HepG2 (cell line): ENCODE measurements around the gene PSMB10. TPM values are rescaled to one million over a fixed set of nuclear protein-coding genes. Genes with fewer than 3 reads are reported as not detected.
A peak's percentile ranks its signal among the peaks of the same experiment; 100 is the strongest.

Experiments
- BHLHE40 ChIP-seq: IDR thresholded peaks from 2 replicates; pipeline ENCODE4 v1.6.1; 2011; ENCODE audit warnings: low read length, improper control_type of control experiment
- BRD4 ChIP-seq: sonication (generic); formaldehyde crosslinking; IDR thresholded peaks from 2 replicates; pipeline ENCODE4 v1.4.0; 2020; ENCODE audit warnings: missing genetic modification reagents
- DR1 ChIP-seq: sonication (generic); formaldehyde crosslinking; IDR thresholded peaks from 2 replicates; pipeline ENCODE4 v1.8.0; 2021; ENCODE audit warnings: mild to moderate bottlenecking, missing genetic modification reagents, inconsistent platforms
- EZH2 ChIP-seq: conservative IDR thresholded peaks from 2 replicates; pipeline ENCODE4 v1.6.1; 2012; ENCODE audit warnings: mild to moderate bottlenecking, low read depth, low read length, moderate library complexity
- FOXM1 ChIP-seq: sonication (generic); formaldehyde crosslinking; IDR thresholded peaks from 2 replicates; pipeline ENCODE4 v1.5.0; 2020; ENCODE audit warnings: missing genetic modification reagents
- HNRNPUL1 ChIP-seq: fragments of 200-400 bp; formaldehyde crosslinking; IDR thresholded peaks from 2 replicates; pipeline ENCODE4 v1.6.1; 2017; ENCODE audit warnings: low read depth, mild to moderate bottlenecking, low read length, moderate library complexity
- KDM6A ChIP-seq: IDR thresholded peaks from 2 replicates; pipeline ENCODE4 v1.6.1; 2016; ENCODE audit warnings: low read depth
- TAF15 ChIP-seq: fragments of 200-400 bp; formaldehyde crosslinking; IDR thresholded peaks from one replicate; pipeline ENCODE4 v1.6.1; 2018; ENCODE audit warnings: mild to moderate bottlenecking, low read depth, low read length; ENCODE audit not compliant: poor library complexity, severe bottlenecking
- TGIF2 ChIP-seq: IDR thresholded peaks from 2 replicates; pipeline ENCODE4 v1.6.1; 2016; ENCODE audit warnings: control low read depth, missing compliant biosample characterization
- THYN1 ChIP-seq: sonication (generic); formaldehyde crosslinking; IDR thresholded peaks from 2 replicates; pipeline ENCODE4 v1.8.1; 2023; ENCODE audit warnings: low read depth, mild to moderate bottlenecking, moderate library complexity, missing genetic modification reagents, borderline replicate concordance
- ZBTB49 ChIP-seq: sonication (generic); formaldehyde crosslinking; IDR thresholded peaks from 2 replicates; pipeline ENCODE4 v1.4.0; 2020; ENCODE audit warnings: missing genetic modification reagents, borderline replicate concordance
- ZBTB7A ChIP-seq: sonication (generic); formaldehyde crosslinking; IDR thresholded peaks from 2 replicates; pipeline ENCODE4 v1.8.0; 2022; ENCODE audit warnings: mild to moderate bottlenecking, missing genetic modification reagents
- ZBTB8A ChIP-seq: sonication (generic); formaldehyde crosslinking; IDR thresholded peaks from 2 replicates; pipeline ENCODE4 v1.4.0; 2020; ENCODE audit warnings: mild to moderate bottlenecking, low read depth, missing genetic modification reagents, borderline replicate concordance
- ZEB1 ChIP-seq: IDR thresholded peaks from 2 replicates; pipeline ENCODE4 v1.6.1; 2012; ENCODE audit warnings: mild to moderate bottlenecking, low read depth, inconsistent platforms; ENCODE audit not compliant: insufficient replicate concordance
- ZNF232 ChIP-seq: sonication (generic); formaldehyde crosslinking; IDR thresholded peaks from 2 replicates; pipeline ENCODE4 v1.4.0; 2020; ENCODE audit warnings: missing genetic modification reagents, borderline replicate concordance
- ZNF235 ChIP-seq: sonication (generic); formaldehyde crosslinking; IDR thresholded peaks from 2 replicates; pipeline ENCODE4 v1.8.1; 2023; ENCODE audit warnings: mild to moderate bottlenecking, missing genetic modification reagents, borderline replicate concordance
- ZNF335 ChIP-seq: sonication (generic); formaldehyde crosslinking; IDR thresholded peaks from 2 replicates; pipeline ENCODE4 v1.4.0; 2020; ENCODE audit warnings: missing genetic modification reagents
- ZNF451 ChIP-seq: sonication (generic); formaldehyde crosslinking; IDR thresholded peaks from 2 replicates; pipeline ENCODE4 v1.5.0; 2020; ENCODE audit warnings: mild to moderate bottlenecking, missing genetic modification reagents
- ZNF510 ChIP-seq: sonication (generic); formaldehyde crosslinking; IDR thresholded peaks from 2 replicates; pipeline ENCODE4 v1.4.0; 2020; ENCODE audit warnings: low read depth, mild to moderate bottlenecking, missing genetic modification reagents
- ZNF563 ChIP-seq: sonication (generic); formaldehyde crosslinking; IDR thresholded peaks from 2 replicates; pipeline ENCODE4 v1.8.0; 2022; ENCODE audit warnings: mild to moderate bottlenecking, moderate library complexity, missing genetic modification reagents
- ZNF567 ChIP-seq: sonication (generic); formaldehyde crosslinking; IDR thresholded peaks from 2 replicates; pipeline ENCODE4 v1.8.1; 2023; ENCODE audit warnings: mild to moderate bottlenecking, missing genetic modification reagents, borderline replicate concordance
- ZNF580 ChIP-seq: IDR thresholded peaks from 2 replicates; pipeline ENCODE4 v1.6.1; 2016; ENCODE audit warnings: low read depth, borderline replicate concordance
- ZNF720 ChIP-seq: sonication (generic); formaldehyde crosslinking; IDR thresholded peaks from 2 replicates; pipeline ENCODE4 v1.4.0; 2020; ENCODE audit warnings: missing genetic modification reagents
- polyA plus RNA-seq, 8 experiments: library from polyadenylated mRNA; depleted of rRNA in 3 of 8; stranded (reverse) in 7 of 8; unstranded in 1 of 8; fragments of >200 nt; fragmentation: Illumina TruSeq in 4 of 8; extraction: Trizol in 4 of 8; gene quantifications; 2 replicates each; pipeline versions ENCODE4 v1.2.1 to v1.2.3, GENCODE V29; 2011 to 2016; ENCODE audit warnings: low read depth in 4 of 8, missing spikeins in 1 of 8, mixed read lengths in 1 of 8; ENCODE audit not compliant: insufficient read depth in 1 of 8
- total RNA-seq, 5 experiments: library from RNA; depleted of rRNA; stranded (reverse); fragments of >200 nt; fragmentation: Illumina TruSeq; extraction: Trizol; gene quantifications; 2 replicates each; pipeline ENCODE4 v1.2.3, GENCODE V29; 2016; ENCODE audit warnings: low read depth in 1 of 5
- TF ChIP-seq, protein P1 (sequence below): sonication (generic); formaldehyde crosslinking; IDR thresholded peaks from 2 replicates; pipeline ENCODE4 v1.8.1; 2022; ENCODE audit warnings: mild to moderate bottlenecking, missing genetic modification reagents
- TF ChIP-seq, protein P2 (sequence below): sonication (generic); formaldehyde crosslinking; IDR thresholded peaks from 2 replicates; pipeline ENCODE4 v1.5.1; 2020; ENCODE audit warnings: missing genetic modification reagents, mild to moderate bottlenecking, borderline replicate concordance

The PSMB10 gene
- total and polyA plus RNA-seq, 2 of the 13 experiments (the other 11 are each of a cell fraction or from before 2014, with no cell fraction given), result 12.7 to 65.9 TPM

- TF ChIP-seq ZBTB49 (CRISPR knock-in tag) (no peak), THYN1 (CRISPR knock-in tag) (peak; percentile 55; the same call in 1 of the 2 replicates), ZNF720 (no peak), ZBTB7A (CRISPR knock-in tag) (no peak; the same call in 1 of the 2 replicates), ZBTB8A (CRISPR knock-in tag) (no peak), TGIF2 (CRISPR knock-in tag) (peak; percentile 17; the same call in 1 of the 2 replicates), ZNF335 (CRISPR knock-in tag) (no peak; the same call in 1 of the 2 replicates), ZNF235 (CRISPR knock-in tag) (no peak; the same call in 1 of the 2 replicates), DR1 (no peak), ZNF567 (CRISPR knock-in tag) (no peak), BHLHE40 (no peak), ZNF510 (CRISPR knock-in tag) (peak; percentile 53; the same call in 1 of the 2 replicates), KDM6A (no peak; the same call in 1 of the 2 replicates), BRD4 (peak; percentile 62; the same call in 1 of the 2 replicates), ZNF232 (0 out of 2 replicates have a peak, but pooled peaks have one; percentile 73), ZNF580 (CRISPR knock-in tag) (no peak), ZEB1 (no peak), TAF15 (peak; percentile 44), HNRNPUL1 (no peak), ZNF563 (CRISPR knock-in tag) (0 out of 2 replicates have a peak, but pooled peaks have one; percentile 5), FOXM1 (CRISPR knock-in tag) (no peak), ZNF451 (CRISPR knock-in tag) (no peak), EZH2 (no peak)
- TF ChIP-seq, protein P1, sequence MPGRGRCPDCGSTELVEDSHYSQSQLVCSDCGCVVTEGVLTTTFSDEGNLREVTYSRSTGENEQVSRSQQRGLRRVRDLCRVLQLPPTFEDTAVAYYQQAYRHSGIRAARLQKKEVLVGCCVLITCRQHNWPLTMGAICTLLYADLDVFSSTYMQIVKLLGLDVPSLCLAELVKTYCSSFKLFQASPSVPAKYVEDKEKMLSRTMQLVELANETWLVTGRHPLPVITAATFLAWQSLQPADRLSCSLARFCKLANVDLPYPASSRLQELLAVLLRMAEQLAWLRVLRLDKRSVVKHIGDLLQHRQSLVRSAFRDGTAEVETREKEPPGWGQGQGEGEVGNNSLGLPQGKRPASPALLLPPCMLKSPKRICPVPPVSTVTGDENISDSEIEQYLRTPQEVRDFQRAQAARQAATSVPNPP (CRISPR knock-in tag), result no peak
- TF ChIP-seq, protein P2, sequence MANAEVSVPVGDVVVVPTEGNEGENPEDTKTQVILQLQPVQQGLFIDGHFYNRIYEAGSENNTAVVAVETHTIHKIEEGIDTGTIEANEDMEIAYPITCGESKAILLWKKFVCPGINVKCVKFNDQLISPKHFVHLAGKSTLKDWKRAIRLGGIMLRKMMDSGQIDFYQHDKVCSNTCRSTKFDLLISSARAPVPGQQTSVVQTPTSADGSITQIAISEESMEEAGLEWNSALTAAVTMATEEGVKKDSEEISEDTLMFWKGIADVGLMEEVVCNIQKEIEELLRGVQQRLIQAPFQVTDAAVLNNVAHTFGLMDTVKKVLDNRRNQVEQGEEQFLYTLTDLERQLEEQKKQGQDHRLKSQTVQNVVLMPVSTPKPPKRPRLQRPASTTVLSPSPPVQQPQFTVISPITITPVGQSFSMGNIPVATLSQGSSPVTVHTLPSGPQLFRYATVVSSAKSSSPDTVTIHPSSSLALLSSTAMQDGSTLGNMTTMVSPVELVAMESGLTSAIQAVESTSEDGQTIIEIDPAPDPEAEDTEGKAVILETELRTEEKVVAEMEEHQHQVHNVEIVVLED (CRISPR knock-in tag), result no peak; the same call in 1 of the 2 replicates
Observed at GRCh38 chr16:67936124-67936879, at the start of gene PSMB10 (continued).
